NCI-H2196 (cell line): ENCODE measurements around the gene AXDND1.
"Not testable (repeated sequence)": the region's sequence is repeated elsewhere in the genome, so short reads cannot be mapped to it uniquely, and the experiment has no call there.

Experiments used
- DNase-seq: peaks from one replicate; lab custom pipeline; 2025; ENCODE audit not compliant: unreplicated experiment; lab: John Stamatoyannopoulos, UW

The AXDND1 gene

DNA sequence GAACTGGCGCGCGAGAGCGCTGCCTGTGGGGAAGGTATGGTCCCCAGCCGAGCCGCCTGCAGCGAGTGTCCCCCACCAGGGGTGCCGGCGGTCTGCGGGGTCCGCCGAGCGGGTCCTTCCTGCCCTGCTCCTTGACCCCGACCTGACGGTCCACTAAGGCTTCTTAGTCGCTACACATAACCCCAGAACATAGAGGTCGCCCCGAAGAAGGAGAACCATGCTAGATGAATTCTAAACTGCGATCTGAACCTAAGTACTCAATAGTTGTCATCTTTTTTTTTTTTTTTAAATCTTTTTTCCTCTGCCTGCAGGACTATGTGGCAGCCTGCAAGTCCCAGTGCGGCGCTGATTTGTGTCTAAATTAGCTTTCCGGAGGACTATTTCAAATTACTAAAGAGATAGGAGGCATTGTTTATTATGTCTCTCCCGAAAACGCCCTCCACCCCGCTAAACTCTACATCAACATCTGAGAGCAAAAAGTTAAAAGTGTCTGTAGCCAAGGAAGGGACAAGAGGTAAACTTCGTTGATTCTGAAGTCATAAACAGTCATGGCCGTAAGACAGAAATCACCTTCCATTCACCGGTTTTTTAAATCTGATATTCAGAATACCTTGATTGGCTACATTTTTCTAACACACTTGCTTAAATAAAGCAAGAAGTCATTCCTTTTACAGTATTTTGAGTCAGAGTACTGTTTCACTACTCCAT, 476 bp downstream of the AXDND1 start:
- DNase-seq, result no peak

DNA sequence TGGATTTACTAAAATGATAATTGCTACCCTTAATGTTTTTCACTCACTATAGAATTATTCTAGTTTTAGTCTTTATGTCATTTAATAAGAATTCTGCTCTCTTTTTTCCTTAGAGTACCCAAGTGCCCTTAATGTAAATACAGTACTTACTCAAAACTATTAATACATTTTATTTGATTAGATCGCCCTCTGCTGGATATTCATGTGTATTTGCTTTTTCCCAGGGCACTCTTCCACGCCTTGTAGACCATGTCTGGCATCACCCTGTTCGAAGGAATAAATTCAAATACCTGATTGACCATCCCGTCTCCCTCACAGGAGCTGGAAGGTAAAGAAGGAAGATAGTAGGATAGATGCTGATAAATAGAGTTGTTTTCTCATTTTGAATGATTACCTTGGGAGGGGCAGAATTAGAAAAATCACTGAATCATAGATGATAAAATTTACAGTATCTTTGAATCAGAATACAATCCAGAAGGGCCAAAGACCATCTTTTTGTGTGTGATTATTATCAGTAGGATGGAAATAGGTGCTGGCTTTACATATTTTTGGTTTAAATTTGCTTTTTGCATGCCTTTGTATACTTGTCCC, 4.1 kb downstream of the AXDND1 start:
- DNase-seq, result peak; percentile 74

DNA sequence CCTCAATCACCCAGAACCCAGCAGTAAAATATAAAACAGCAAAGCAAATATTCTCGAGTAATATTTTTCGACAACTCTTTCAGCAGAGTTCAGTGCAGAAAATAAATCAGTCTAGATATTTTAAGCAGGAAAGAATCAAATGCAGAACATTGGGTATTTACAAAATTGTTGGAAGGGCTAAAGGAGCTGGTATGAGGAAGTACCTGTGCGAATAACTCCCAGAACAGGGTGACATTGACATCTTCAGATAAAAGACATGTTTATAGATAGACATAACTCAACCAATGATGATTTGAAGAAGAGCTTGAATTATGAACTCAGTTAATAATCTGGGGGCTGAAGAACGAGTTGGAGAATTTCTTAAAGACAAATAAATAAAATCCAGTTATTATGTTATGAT, 6.4 kb downstream of the AXDND1 start:
- DNase-seq, result no peak

DNA sequence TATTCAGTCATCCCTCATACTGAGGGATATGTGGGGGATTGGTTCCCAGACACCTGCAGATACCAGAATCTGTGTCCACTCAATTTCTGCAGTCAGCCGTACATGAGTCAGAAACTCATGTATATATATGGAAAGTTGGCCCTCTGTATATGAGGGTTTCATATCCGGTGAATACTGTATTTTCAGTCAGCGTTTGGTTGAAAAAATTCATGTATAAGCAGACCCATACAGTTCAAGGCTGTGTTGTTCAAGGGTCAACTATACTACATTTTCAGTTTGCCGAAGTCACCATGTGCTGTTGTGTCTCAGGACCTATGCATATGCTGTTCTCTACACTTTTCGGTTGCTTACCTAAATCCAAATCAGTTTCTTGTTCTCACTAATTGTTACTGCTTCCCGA, 10.5 kb downstream of the AXDND1 start:
- DNase-seq, result no peak

DNA sequence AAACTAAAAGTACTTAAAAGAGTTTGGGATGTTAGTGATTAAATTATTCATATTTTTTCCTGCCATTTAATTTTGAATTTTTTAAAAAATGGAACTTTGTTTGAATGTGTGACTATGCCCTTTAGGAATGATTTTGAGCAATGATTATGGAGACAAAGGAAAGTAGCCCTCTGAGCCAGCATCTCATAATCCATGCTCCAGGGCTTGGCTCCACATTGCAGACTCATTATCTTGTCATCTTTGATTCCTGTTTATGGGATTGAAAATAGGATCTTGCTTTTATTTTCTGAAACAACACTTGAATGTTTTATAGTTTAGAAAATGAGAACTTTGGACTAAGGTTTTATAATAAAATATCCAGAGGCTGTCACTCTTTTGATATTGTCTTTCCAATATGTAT, 14.5 kb downstream of the AXDND1 start:
- DNase-seq, result no peak

DNA sequence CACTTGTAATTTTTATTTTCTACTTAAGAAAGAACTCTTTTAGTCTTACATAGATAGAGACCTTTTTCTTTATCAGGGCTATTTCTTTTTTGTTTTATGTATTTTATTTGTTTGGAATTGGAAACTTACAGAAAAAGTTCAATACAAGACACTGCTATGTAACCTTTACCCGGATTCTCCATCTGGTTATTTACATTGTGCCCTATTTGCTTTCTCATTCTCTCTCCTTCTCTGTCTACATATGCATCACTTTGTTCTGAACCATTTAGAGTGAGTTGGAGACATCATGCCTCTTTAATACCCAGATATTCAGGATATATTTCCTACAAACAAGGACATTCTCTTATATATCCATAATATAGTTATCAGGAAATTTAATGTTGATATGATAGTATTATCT, 18.3 kb downstream of the AXDND1 start:
- no peak for DNase-seq

DNA sequence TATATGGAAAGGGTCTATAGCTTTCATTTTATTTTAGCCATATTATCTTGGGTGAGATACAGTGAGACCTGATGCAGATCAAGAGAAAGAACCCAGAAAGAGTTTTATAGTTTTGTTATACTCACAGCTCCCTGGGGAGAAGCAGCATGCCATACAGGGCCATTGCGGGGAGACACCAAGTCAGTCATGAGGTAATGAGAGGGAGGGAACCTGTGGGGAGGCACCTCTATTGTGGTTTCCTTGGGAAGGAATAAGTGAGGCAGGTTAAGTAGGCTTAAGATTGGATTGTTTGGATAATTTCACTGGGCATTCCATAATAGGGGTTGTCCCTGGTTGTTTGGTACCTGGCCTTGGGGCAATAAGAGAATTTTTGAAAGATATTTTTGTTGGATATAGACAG, 19.7 kb downstream of the AXDND1 start:
- no peak for DNase-seq

GRCh38 chr1:179393721-179394120, 27.9 kb downstream of the AXDND1 start:
- DNase-seq, result no peak

DNA sequence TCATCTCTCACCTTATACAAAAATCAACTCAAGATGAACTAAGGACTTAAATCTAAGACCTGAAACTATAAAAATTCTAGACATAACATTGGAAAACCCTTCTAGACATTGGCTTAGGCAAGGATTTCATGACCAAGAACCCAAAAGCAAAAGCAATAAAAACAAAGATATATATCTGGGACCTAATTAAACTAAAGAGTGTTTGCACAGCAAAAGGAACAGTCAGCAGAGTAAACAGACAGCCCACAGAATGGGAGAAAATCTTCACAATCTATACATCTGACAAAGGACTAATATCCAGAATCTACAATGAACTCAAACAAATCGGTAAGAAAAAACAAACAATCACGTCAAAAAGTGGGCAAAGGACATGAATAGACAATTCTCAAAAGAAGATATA, 33.6 kb downstream of the AXDND1 start:
- DNase-seq, result not testable (repeated sequence)

GRCh38 chr1:179417760-179418159, 52.0 kb downstream of the AXDND1 start:
- DNase-seq, result not testable (repeated sequence)

DNA sequence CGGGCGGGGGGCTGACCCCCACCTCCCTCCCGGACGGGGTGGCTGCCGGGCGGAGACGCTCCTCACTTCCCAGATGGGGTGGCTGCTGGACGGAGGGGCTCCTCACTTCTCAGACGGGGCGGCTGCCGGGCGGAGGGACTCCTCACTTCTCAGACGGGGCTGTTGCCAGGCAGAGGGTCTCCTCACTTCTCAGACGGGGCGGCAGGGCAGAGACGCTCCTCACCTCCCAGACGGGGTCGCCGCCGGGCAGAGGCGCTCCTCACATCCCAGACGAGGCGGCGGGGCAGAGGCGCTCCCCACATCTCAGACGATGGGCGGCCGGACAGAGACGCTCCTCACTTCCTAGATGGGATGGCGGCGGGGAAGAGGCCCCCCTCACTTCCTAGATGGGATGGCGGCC, 52.9 kb downstream of the AXDND1 start:
- not testable (repeated sequence) for DNase-seq

DNA sequence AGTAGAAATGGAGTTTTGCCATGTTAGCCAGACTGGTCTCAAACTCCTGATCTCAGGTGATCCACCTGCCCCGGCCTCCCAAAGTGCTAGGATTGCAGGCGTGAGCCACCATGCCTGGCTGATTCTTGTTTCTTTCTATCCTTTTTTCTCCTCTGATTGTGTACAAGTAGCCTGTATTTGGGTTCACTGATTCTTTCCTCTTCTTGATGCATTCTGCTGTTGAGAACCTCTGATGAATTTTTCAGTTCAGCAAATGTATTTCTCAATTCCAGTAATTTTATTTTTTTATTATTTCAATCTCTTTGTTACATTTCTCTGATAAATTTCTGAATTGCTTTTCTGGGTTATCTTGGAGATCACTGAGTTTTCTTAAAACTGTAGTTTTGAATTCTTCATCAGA, 58.8 kb downstream of the AXDND1 start:
- DNase-seq, result no peak

GRCh38 chr1:179425186-179425585, 59.4 kb downstream of the AXDND1 start:
- DNase-seq, result no peak

DNA sequence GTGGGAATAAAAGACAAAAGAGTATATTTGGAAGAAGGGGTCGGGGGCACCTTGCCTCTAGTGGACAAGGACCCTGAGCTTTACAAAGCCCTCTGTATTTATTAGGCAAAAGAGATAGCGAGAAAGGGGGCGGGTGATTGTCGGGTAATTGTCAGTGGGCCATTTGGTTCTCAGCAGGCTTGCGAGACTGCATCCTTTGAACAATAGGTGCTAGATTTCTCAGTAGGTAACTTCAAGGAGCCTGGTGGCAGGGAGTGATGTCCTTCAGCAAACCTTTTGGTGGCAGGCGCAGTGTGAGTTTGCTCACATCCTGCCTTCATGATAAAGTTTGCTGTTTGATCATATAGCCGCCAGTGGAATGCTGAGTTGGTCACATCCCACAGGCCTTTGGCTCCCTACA, 71.4 kb downstream of the AXDND1 start:
- DNase-seq, result no peak

DNA sequence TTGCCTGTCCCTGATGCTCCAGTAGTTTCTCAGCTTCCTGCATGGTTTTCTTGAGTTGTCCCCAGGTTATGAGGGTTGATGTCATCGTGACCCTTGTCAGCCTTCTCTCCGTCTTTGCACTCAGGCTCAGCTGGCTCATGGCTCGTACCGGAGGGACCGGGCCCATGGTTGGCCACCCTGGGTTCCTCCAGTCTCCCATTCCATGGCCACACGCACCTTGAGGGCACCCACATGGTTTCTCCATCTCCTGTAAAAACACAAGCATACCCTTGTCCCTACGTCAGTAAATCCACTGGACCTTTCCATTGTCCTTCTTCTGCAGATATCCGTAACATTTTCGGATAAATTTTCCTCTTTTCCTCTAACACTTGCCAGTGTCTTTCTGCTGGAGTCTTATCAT, 73.9 kb downstream of the AXDND1 start:
- DNase-seq, result not testable (repeated sequence)

DNA sequence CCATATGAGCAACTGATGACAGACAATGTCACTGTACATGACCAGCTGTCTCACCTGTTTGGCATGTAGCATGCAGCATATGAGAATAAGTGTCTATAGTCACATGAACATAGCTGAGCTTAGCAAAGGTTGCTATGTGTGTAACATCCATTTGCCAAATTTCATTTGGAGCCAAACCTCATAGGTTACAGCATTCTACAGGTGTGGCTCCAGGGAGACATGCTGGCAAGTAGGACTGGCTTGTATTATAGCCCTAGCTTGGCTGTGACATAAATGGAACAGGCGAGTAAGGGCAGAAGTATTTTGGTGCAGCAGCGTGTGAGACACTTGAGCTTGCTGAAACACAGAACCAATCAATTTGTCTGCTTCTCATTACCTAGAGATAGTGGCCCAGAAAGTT, 74.5 kb downstream of the AXDND1 start:
- DNase-seq, result not testable (repeated sequence)

- DNase-seq, result no peak
Measured at GRCh38 chr1:179440971-179441370, 75.2 kb downstream of the AXDND1 start.

DNA sequence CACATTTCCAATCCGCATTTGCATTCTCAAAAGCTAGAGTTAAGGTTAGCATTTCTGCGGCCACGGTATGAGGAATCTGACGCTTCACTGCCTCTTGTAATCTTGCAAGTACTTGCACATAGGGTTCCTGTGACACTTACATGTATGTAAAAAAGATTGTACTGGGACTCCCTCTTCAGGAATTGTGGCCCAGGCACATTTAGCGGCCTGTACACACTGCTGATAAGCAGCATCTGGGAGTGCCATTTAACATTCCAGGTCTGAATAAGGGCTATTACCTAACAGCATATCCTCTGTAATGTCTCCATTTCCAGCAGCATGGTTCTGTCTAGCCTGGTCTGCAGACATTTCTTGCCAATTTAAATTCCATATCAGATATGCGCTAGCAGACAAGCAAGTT, 75.7 kb downstream of the AXDND1 start:
- DNase-seq, result no peak

- not testable (repeated sequence) for DNase-seq
Measured at GRCh38 chr1:179442846-179443245, 77.1 kb downstream of the AXDND1 start.

GRCh38 chr1:179445593-179445992, 79.8 kb downstream of the AXDND1 start:
- DNase-seq, result no peak

DNA sequence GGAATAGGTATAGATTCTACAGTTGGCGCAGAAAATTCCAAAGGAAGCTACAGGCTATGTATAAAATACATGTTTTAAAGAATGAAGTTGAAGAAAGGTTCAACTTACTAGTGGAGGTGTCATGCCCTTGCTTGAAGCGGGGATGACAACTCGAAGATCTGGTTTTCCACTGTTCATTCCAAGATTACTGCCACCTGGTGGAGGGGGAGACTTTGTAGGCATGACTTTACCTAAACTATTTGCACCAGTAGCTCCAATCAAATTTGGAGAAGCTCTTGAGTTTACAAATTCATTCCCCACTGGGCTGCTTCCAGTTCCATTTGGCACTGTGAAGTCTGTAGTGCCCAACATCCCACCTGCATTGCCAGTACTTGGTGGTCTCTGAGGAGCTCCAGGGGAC, 81.7 kb downstream of the AXDND1 start:
- no peak for DNase-seq

GRCh38 chr1:179448437-179449149, 82.8 kb downstream of the AXDND1 start:
- DNase-seq, result no peak
